ENCODE results near the gene IL11RA. TPM values are rescaled to one million over a fixed set of nuclear protein-coding genes. Genes with fewer than 3 reads are reported as not detected.

IL11RA gene
- total RNA-seq (2013; cell fraction: nucleolus; rRNA removed): 26.1 and 28.4 TPM in 2 replicates
- 1.5 and 2.9 TPM in 2 replicates for total RNA-seq (2014; rRNA removed)
- 1.7 and 2.6 TPM in 2 replicates for total RNA-seq (2014; rRNA removed; fragmentation: Illumina TruSeq; extraction: Trizol)
- total RNA-seq (2021): 4.8 and 5.8 TPM in 2 replicates
- polyA plus RNA-seq (2011; ENCODE audit: low read depth): 3.8 TPM
- 3.5 and 5.7 TPM in 2 replicates for polyA plus RNA-seq (2011; rRNA removed)
- 3.7 and 5.0 TPM in 2 replicates for polyA plus RNA-seq (2011; cell fraction: cytosol; rRNA removed)
- 66.8 and 68.7 TPM in 2 replicates for polyA plus RNA-seq (2011; cell fraction: nucleus; rRNA removed)
- 7.6 and 9.9 TPM in 2 replicates for polyA plus RNA-seq (2012)
- 2.6 and 2.8 TPM in 2 replicates for polyA plus RNA-seq (2014; fragmentation: Illumina TruSeq; extraction: Trizol)
- polyA plus RNA-seq (2014; fragmentation: Nextera tagmentation; extraction: Ambion mirVana): under 1 TPM; 0.32 to 0.47 TPM
- 5.2 and 5.7 TPM in 2 replicates for polyA plus RNA-seq (2014; rRNA removed)
- 1 to 10 TPM; 1.1 to 1.5 TPM for polyA plus RNA-seq (2016; fragmentation: Nextera tagmentation; extraction: Ambion mirVana)
- polyA minus RNA-seq (2011; rRNA and poly(A)+ RNA removed): 1.8 and 3.3 TPM in 2 replicates
- 1.2 and 2.2 TPM in 2 replicates for polyA minus RNA-seq (2011; cell fraction: cytosol; rRNA and poly(A)+ RNA removed)
- polyA minus RNA-seq (2011; cell fraction: nucleus; rRNA and poly(A)+ RNA removed): 7.6 and 19.1 TPM in 2 replicates
- Bru-seq, nascent RNA: percentile 60 among the genes with signal in this experiment
- BruChase-seq, experiment 1, labeled RNA remaining after a 6-hour chase: percentile 67 among the genes with signal in this experiment
- percentile 63 among the genes with signal in this experiment for BruChase-seq, experiment 2, labeled RNA remaining after a 2-hour chase
- long read RNA-seq, experiment 1, partial matches to known transcripts: 0 of 2 reads
- long read RNA-seq, experiment 1, other reads (novel, unspliced or antisense): 2 of 2 reads
- long read RNA-seq, experiment 2: 0 reads

GRCh38 chr9:34651876-34652601 is at the start of gene IL11RA:
IL11RA (plus strand) TSS chr9:34652185; CDS start chr9:34655218, 3,033 bp downstream.
- in situ Hi-C loops (cut with MboI): no loop called here
- peaks cover 15% of the 10 kb centered on the region for H3K4me1 ChIP-seq (ENCODE audit: control insufficient read depth, insufficient read depth, low read length)
- H3K9ac ChIP-seq (ENCODE audit: control insufficient read depth, insufficient read depth, low read length): no peak within 1 kb of the TSS
- peak within 1 kb of the TSS; percentile 70 for H3K4me2 ChIP-seq (ENCODE audit: control insufficient read depth, insufficient read depth)
- ChIA-PET POLR2A (interaction anchor here (0.5 to 1.5 kb wide), 3 partner anchors 10 to 829 kb away, joined by 3 to 6 read pairs (median 3); partner anchors contain the start of genes CCL27 and SIGMAR1), SMC1A (ENCODE audit: uncharacterized antibody, unreplicated experiment) (no interaction called here), CTCF (interaction anchor here (1.5 to 2.9 kb wide), 2 partner anchors 10 to 18 kb away, joined by 3 to 11 read pairs; partner anchors contain the start of gene CCL27), RAD21 (ENCODE audit: unreplicated experiment) (interaction anchor here (0.5 kb wide), 1 partner anchor 287 kb away, joined by 3 read pairs; no protein-coding TSS in a partner anchor)
- ATAC-seq: peak; percentile 78
- H2AFZ ChIP-seq (ENCODE audit: control insufficient read depth, low read depth, low read length): peak within 1 kb of the TSS; percentile 37; the same call in 1 of the 2 replicates
- 4% methylated on average over 24 of the region's 24 CpGs for WGBS (ENCODE audit: insufficient coverage, insufficient replicate concordance, low lambda C conversion rate, missing lambda C conversion rate)
- H3K79me2 ChIP-seq (ENCODE audit: control insufficient read depth, insufficient read depth, low read length): peaks cover 12% of the 10 kb centered on the region
- peaks cover 2 to 13% of the 10 kb centered on the region in 2 experiments; a peak in 3 of 4 replicates for H3K36me3 ChIP-seq (ENCODE audit: control insufficient read depth in 2 of 2, insufficient read depth in 2 of 2, low read length in 1 of 2)
- no peak for DNase-seq (ENCODE audit: low read depth, low spot score)
- no peaks in the 10 kb centered on the region for H3K27me3 ChIP-seq (replicated peaks in 1 of 2; ENCODE audit: control insufficient read depth in 2 of 2, insufficient read depth in 2 of 2, low read length in 1 of 2)
- H3K4me3 ChIP-seq: no peak within 1 kb of the TSS
- H3K9me3 ChIP-seq (replicated peaks; ENCODE audit: control insufficient read depth, insufficient read depth, low read length): no peaks in the 10 kb centered on the region
- no peak for FAIRE-seq
- H3K27ac ChIP-seq (ENCODE audit: control insufficient read depth, insufficient read depth): 0 out of 2 replicates have a peak within 1 kb of the TSS, but pooled peaks have one; percentile 31
- H4K20me1 ChIP-seq (ENCODE audit: control insufficient read depth, insufficient read depth): no peaks in the 10 kb centered on the region
- intact Hi-C loops (cut with micrococcal nuclease; ENCODE audit: unreplicated experiment): no loop called here
- BruUV-seq (replicated peaks): no TSS peak
- TF ChIP-seq TCF3 (IDR thresholded peaks at IDR 0.05; ENCODE audit: borderline replicate concordance, insufficient read depth, low read depth, low read length) (peak; percentile 78; the same call in 1 of the 2 replicates), EGR1 (IDR thresholded peaks at IDR 0.05; ENCODE audit: borderline replicate concordance in 1 of 2, low read depth in 2 of 2, low read length in 2 of 2) (peak in 1 of 2 experiments; percentile 80; a peak in 2 of 3 replicates), SP1 (IDR thresholded peaks at IDR 0.05; ENCODE audit: low read depth, low read length) (peak; percentile 7), PAX8 (IDR thresholded peaks at IDR 0.05) (no peak), PKNOX1 (IDR thresholded peaks at IDR 0.05) (peak; percentile 95), RB1 (IDR thresholded peaks at IDR 0.05; ENCODE audit: borderline replicate concordance) (no peak), ETV6 (conservative IDR thresholded peaks at IDR 0.05 in 1 of 2, IDR thresholded peaks at IDR 0.05 in 1 of 2; ENCODE audit: borderline replicate concordance in 1 of 2, low read depth in 1 of 2) (no peak), DPF2 (IDR thresholded peaks at IDR 0.05) (0 out of 2 replicates have a peak, but pooled peaks have one; percentile 16), NFYB (IDR thresholded peaks at IDR 0.05; ENCODE audit: insufficient read depth, low read depth, low read length) (peak; percentile 71; the same call in 1 of the 2 replicates), NR2C1 (IDR thresholded peaks at IDR 0.05) (peak; percentile 38; the same call in 1 of the 2 replicates), HDGF (IDR thresholded peaks at IDR 0.05) (peak; percentile 55; the same call in 1 of the 2 replicates), POLR2A (IDR thresholded peaks at IDR 0.05; ENCODE audit: low read depth, low read length) (peak; percentile 51; the same call in 1 of the 2 replicates)
- TF ChIP-seq, protein P1, sequence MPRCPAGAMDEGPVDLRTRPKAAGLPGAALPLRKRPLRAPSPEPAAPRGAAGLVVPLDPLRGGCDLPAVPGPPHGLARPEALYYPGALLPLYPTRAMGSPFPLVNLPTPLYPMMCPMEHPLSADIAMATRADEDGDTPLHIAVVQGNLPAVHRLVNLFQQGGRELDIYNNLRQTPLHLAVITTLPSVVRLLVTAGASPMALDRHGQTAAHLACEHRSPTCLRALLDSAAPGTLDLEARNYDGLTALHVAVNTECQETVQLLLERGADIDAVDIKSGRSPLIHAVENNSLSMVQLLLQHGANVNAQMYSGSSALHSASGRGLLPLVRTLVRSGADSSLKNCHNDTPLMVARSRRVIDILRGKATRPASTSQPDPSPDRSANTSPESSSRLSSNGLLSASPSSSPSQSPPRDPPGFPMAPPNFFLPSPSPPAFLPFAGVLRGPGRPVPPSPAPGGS (IDR thresholded peaks at IDR 0.05; ENCODE audit: borderline replicate concordance, insufficient read depth, low read depth, low read length, poor library complexity, severe bottlenecking): peak; percentile 99
- TF ChIP-seq, protein P2, sequence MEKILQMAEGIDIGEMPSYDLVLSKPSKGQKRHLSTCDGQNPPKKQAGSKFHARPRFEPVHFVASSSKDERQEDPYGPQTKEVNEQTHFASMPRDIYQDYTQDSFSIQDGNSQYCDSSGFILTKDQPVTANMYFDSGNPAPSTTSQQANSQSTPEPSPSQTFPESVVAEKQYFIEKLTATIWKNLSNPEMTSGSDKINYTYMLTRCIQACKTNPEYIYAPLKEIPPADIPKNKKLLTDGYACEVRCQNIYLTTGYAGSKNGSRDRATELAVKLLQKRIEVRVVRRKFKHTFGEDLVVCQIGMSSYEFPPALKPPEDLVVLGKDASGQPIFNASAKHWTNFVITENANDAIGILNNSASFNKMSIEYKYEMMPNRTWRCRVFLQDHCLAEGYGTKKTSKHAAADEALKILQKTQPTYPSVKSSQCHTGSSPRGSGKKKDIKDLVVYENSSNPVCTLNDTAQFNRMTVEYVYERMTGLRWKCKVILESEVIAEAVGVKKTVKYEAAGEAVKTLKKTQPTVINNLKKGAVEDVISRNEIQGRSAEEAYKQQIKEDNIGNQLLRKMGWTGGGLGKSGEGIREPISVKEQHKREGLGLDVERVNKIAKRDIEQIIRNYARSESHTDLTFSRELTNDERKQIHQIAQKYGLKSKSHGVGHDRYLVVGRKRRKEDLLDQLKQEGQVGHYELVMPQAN (conservative IDR thresholded peaks at IDR 0.05): 0 out of 2 replicates have a peak, but pooled peaks have one; percentile 18
